AG09319 (cell line): ENCODE results near the gene RFWD3.

Source experiments
- DNase-seq: peaks from one replicate; pipeline ENCODE4 v3.0.0-alpha.2; 2010; ENCODE audit warnings: low read depth; ENCODE audit errors: extremely low read depth
- TF ChIP-seq, protein P1 (sequence below): IDR thresholded peaks from 2 replicates; pipeline ENCODE4 v1.5.1; 2011; ENCODE audit warnings: low read depth, mild to moderate bottlenecking, inconsistent platforms, low read length, moderate library complexity

The RFWD3 gene

DNA sequence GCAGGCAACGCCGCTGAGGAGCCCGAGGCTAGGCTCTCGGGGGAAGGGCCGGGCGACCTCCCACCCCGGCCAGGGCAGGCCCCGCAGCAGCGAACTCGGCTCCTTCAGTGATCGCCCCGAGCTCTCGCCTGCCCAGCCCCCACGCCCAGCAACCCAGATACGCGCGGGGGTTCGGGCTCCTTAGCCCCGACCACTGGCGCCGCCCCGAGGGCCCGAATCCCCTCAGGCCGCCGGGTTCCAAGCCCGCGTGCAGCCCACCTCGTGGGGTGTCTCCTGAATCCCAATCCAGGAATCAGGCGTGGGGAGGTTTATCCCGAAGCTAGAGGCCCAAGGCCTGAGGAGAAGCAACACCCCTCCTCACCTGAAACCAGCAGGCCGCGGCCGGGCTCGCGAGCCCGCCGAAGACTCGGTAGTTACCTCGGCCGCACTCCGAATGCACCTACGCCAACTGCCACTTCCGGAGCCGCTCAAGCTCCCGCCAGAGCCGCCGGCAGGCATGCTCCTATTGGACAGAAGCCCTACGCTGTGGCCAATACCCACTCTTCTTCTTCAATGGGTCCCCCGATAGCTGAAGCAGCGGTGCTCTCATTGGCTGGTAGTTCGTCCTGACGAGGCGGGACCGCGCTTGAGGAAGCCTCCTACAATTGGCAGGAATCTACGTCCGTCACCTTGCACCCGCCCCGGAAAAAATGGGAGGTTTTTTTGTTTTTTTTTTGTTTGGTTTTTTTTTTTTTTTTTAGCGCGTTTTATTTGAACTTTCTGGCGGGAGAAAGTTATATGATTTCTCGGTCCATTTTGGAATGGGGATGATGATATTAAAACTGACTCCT, at the start of gene RFWD3:
RFWD3 (minus strand) TSS at position 453 of the 830 bp plus-strand sequence. CDS start 5,428 bp downstream, outside the sequence.
- TF ChIP-seq, protein P1, sequence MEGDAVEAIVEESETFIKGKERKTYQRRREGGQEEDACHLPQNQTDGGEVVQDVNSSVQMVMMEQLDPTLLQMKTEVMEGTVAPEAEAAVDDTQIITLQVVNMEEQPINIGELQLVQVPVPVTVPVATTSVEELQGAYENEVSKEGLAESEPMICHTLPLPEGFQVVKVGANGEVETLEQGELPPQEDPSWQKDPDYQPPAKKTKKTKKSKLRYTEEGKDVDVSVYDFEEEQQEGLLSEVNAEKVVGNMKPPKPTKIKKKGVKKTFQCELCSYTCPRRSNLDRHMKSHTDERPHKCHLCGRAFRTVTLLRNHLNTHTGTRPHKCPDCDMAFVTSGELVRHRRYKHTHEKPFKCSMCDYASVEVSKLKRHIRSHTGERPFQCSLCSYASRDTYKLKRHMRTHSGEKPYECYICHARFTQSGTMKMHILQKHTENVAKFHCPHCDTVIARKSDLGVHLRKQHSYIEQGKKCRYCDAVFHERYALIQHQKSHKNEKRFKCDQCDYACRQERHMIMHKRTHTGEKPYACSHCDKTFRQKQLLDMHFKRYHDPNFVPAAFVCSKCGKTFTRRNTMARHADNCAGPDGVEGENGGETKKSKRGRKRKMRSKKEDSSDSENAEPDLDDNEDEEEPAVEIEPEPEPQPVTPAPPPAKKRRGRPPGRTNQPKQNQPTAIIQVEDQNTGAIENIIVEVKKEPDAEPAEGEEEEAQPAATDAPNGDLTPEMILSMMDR = no peak
- peak; percentile 98 for DNase-seq

GRCh38 chr16:74716355-74716754, 49.7 kb upstream of the RFWD3 start:
- TF ChIP-seq, protein P1 = no peak
- DNase-seq = no peak

DNA sequence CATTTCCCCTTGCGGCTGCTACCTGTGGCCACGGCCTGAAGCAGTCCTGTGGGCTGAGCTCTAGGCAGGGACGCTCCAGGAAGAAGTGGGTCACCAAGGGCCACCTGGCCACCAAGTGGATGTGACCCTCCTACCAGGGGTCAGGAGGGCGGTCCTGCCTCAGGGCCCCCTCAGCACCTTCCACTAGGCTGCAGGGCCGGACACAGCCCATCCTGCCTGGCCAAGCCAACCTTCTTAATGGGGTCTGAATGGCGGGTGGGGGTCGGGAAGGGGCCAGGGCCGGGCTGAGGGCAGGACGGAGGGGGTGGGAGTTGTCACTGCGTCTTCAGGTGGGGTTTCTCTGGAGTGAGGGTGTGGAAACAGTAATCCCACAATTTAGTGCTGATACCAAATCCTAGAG, 47.2 kb upstream of the RFWD3 start:
- DNase-seq = no peak

DNA sequence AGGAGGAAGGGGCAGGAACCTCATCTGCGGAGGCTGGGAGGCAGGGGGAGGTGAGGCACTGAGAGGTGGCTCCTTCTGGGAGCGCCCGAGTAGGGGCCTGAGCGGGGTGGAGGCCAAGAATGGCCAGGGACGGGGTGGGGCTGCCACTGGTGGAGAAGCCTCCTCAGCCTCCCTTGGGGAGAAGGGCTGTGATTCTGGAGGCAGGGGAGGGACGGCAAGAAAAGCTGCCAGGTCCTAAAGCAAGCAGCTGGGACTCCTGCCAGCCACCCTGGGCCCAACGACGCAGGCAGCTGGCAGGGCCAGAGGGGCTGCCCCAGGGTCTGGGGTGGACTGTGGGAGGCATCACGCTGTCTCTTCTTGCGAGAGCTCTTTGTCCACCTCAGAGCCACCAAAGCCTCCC, 46.6 kb upstream of the RFWD3 start:
- DNase-seq = no peak
- TF ChIP-seq, protein P1 = no peak

More for the DNA sequence above, 47.2 kb upstream of the RFWD3 start:
- TF ChIP-seq, protein P1 = no peak

GRCh38 chr16:74711938-74712337, 45.3 kb upstream of the RFWD3 start:
- TF ChIP-seq, protein P1 = no peak

GRCh38 chr16:74710401-74710800, 43.7 kb upstream of the RFWD3 start:
- TF ChIP-seq, protein P1 = no peak
- no peak for DNase-seq

More at GRCh38 chr16:74711938-74712337, 45.3 kb upstream of the RFWD3 start:
- DNase-seq = no peak

DNA sequence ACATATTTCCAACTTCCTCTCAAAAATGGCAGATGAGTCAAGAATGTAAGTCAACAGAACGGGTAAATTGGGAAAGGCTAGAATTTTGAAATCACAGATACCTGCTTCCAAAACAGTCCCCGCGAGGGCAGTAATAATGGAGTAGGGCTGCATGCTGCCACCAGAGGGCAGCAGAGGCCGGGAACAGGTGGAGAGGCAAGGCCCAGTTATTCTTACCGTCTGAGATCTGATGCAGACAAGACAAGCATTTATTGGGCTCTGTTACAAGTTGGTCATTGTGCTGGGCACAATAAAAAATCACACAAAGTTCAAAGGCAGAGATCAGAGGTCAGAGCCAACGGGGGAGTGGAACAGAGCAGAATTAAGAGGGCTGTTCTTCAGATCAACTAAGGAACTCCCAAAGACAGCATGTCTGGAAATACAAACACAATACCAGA, 42.8 kb upstream of the RFWD3 start:
- peak; percentile 43 for DNase-seq

More for the DNA sequence above, 42.8 kb upstream of the RFWD3 start:
- TF ChIP-seq, protein P1 = peak; percentile 99
